NCI-H2107 treated with DMSO at 0.1 percent for 48 hours (cell line): ENCODE data around the gene PPP1R15A.
"Not testable (repeated sequence)": the region's sequence is repeated elsewhere in the genome, so short reads cannot be mapped to it uniquely, and the experiment has no call there.

Source experiments
- DNase-seq: peaks from one replicate; lab custom pipeline; 2025; ENCODE audit not compliant: unreplicated experiment; lab: John Stamatoyannopoulos, UW

PPP1R15A gene

GRCh38 chr19:48879025-48879637 lies 6.9 kb downstream of the PPP1R15A start:
- no peak for DNase-seq

GRCh38 chr19:48879696-48880095 lies 7.5 kb downstream of the PPP1R15A start:
- not testable (repeated sequence) for DNase-seq

GRCh38 chr19:48881741-48882657 lies 9.8 kb downstream of the PPP1R15A start:
- no peak for DNase-seq

DNA sequence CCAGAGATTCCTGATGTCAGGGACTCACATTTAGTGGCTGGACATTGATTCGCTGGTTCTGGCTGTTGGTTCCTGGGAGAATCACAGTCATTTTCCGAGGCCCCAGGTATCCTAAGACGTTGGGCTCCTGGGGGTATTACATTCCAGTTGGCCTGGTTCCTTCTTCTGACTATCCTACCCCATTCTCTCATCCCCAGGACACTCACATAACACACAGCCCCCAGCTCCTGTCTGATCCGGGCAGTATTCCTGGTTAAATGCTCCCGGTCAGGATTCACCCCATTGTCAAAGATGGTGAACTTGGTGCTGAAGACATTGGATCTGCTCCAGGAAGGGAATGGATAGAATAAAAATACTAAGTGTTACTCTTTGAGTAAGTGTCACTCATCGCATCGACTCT lies 11.5 kb downstream of the PPP1R15A start:
- DNase-seq = no peak

DNA sequence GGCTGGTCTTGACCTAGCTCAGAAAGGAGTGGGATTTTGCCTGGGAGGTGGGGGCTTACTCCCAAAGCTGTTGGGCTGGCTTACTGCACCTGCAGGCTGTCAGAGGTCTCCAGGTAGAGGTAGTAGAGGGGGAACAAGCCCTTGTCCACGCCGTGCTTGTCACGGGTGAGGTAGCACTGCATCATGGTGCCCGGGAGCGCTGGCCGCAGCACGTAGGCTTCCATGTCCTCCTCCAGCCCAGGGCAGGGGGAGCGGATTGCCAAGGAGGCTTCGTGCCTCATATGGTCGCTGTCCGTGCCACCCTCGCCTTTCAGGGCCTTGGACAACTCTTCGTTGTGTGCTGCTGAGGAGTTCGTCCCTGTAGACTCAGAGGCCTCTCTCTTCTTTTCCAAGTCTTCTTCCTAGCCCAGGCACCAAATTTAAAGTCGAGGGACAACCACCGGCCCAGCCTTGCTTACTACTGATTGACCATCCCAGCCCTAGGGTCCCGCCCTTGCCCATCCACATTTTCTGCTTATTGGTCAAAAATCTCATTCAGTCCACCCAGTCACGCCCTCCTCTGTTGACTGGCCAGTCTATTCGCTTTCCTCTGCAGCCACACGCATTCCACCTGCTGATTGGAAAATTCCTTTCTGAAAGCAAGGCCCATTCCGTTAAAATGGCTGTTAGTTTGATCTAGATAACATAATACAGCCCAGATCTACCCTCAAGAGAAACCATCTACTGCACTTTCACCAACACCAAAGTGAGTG lies 15.8 kb downstream of the PPP1R15A start:
- DNase-seq = no peak

DNA sequence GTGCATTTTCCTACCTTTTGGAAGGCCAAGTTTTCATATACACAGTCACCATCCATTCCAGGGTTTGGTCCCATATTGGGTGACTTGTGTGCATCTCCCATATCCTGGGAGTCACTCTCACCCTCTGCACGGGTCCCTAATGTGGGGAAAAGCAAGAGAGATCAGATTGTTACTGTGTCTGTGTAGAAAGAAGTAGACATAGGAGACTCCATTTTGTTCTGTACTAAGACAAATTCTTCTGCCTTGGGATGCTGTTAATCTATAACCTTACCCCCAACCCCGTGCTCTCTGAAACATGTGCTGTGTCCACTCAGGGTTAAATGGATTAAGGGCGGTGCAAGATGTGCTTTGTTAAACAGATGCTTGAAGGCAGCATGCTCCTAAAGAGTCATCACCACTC lies 17.3 kb downstream of the PPP1R15A start:
- not testable (repeated sequence) for DNase-seq

GRCh38 chr19:48890551-48890950 lies 18.3 kb downstream of the PPP1R15A start:
- no peak for DNase-seq

DNA sequence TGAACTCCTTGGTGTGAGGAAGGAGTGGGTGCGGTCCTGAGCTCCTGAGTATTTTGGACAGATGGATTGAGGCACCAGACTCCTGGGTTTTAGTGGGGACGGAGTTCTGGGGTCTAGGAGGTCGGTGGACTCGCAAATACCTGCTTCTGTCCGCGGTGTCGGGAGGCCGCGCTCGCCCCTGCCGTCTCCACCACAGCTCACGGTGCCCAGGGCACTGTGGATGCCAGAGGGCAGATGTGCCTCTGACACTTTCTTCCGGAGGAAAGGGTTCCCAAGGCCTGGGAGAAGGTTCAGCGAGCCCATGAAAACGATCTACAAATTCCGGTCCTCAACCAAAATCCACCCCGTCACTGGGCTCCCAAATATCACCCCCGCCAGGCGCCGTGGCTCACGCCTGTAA lies 23.0 kb downstream of the PPP1R15A start:
- no peak for DNase-seq

DNA sequence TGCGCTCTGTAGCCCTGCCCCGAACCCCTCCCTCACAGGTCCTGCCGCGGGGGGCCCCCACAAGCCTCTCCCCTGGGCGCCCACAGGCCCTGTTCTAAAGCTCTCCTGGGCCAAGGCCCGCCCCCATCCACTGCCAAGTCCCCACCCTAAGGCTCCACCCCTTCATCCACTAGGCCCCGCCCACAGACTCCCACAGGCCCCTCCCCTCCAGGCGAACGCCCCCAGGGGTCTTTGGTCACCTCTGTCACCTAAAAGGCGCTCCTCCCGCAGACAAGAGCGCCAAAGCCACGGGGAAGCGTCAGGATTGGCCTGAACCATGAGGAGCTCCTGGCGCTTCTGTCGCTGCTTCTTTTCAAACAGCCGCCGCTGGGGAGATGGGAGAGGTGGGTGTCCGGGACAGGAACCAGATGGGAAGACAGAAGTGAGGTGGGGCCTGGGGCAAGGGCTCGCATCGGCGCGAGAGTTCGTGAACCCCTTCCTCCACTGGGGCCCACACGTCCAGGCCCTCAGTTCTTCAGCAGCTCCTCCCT lies 24.0 kb downstream of the PPP1R15A start:
- no peak for DNase-seq

GRCh38 chr19:48897181-48897580 lies 25.0 kb downstream of the PPP1R15A start:
- no peak for DNase-seq

GRCh38 chr19:48899386-48899749 lies 27.1 kb downstream of the PPP1R15A start:
- DNase-seq = not testable (repeated sequence)

DNA sequence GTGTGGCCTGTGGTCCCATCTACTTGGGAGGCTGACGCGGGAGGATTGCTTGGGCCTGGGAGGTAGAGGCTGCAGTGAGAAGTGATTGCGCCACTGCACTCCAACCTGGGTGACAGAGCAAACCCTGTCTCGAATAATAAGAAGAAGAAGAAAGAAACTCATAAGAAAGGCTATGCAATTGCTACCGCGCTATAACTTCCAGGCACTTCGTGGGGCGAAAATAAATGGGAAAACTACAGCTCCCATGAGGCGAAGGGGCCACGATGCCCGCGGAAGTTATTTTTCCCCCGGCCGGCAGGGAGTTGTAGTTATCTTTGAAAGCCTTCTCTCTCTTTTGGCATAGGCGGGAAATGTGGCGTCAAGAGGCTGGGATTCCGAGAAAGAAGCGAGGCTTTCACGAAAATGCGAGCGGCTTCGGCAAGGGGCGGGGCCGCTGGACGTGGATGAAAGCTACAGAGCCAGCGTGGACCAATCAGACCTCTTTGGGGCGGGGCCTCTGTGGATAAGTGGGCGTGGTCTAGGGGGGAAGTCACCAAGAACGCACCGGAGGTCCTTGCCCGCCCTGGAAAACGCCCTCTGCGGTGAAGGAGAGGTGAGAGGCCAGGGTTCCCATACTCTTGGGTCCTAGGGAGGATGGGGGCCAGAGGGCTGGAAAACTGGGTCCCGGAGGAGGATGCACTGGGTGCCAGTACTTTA lies 27.7 kb downstream of the PPP1R15A start, which contains the start of gene NUCB1:
TSS of gene NUCB1 (plus strand) at position 532 of the 696 bp plus-strand sequence. CDS start 485 bp downstream, outside the sequence.
- DNase-seq = peak; percentile 94

GRCh38 chr19:48900477-48901406 lies 28.5 kb downstream of the PPP1R15A start:
- no peak for DNase-seq

DNA sequence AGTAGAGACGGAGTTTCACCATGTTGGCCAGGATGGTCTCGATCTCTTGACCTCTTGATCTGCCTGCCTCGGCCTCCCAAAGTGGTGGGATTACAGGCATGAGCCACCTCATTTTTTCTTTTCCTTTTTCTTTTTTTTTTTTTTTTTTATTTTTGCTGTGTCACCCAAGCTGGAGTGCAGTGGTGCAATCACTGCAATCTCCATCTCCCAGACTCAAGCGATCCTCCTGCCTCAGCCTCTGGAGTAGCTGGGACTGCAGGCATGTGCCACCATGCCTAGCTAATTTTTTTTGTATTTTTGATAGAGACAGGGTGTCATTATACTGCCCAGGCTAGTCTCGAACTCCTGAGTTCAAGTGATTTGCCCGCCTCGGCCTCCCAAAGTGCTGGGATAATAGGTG lies 30.1 kb downstream of the PPP1R15A start:
- not testable (repeated sequence) for DNase-seq

GRCh38 chr19:48903788-48904187 lies 31.6 kb downstream of the PPP1R15A start:
- DNase-seq = not testable (repeated sequence)

- DNase-seq = no peak
Observed at GRCh38 chr19:48905664-48906063, 33.4 kb downstream of the PPP1R15A start.

- no peak for DNase-seq
Observed at GRCh38 chr19:48906324-48906723, 34.1 kb downstream of the PPP1R15A start.

- no peak for DNase-seq
Observed at GRCh38 chr19:48907671-48908070, 35.5 kb downstream of the PPP1R15A start.

DNA sequence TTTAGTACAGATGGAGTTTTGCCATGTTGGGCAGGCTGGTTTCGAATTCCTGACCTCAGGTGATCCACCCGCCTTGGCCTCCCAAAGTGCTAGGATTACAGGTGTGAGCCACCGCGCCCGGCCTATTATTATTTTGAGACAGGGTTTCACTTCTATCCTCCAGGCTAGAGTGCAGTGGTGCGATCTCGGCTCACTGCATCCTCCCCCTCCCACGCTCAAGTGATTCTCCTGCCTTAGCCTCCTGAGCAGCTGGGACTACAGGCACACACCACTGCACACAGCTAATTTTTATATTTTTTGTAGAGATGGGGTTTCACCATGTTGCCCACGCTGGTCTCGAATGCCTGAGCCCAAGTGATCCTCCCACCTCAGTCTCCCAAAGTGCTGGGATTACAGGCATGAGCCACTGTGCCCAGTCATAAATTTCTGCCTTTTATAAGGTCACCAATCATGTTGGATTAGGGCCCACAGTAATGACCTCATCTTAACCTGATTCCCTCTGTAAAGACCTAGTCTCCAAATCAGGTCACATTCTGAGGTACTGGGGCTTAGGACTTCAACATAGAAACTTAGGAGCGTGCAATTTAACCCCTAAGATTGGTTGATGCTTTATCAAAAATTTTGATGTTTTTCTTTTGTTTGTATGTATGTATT lies 37.3 kb downstream of the PPP1R15A start:
- DNase-seq = not testable (repeated sequence)
